ENCODE results near the gene MEGF6.

MEGF6 gene

GRCh38 chr1:3645666-3646355 lies 34.5 kb upstream of the MEGF6 start:
- no peak for DNase-seq

- DNase-seq = no peak
These were observed 33.9 kb upstream of the MEGF6 start for GRCh38 chr1:3645247-3645646.

GRCh38 chr1:3644273-3644672 lies 33.0 kb upstream of the MEGF6 start:
- no peak for DNase-seq

GRCh38 chr1:3642919-3643675 lies 31.8 kb upstream of the MEGF6 start:
- no peak for DNase-seq

GRCh38 chr1:3641816-3642215 lies 30.5 kb upstream of the MEGF6 start:
- no peak for DNase-seq

GRCh38 chr1:3641046-3641760 lies 29.9 kb upstream of the MEGF6 start:
- DNase-seq = no peak

GRCh38 chr1:3640121-3640837 lies 29.0 kb upstream of the MEGF6 start:
- DNase-seq = no peak

GRCh38 chr1:3639397-3639911 lies 28.1 kb upstream of the MEGF6 start:
- no peak for DNase-seq

- DNase-seq = no peak
These were observed 27.4 kb upstream of the MEGF6 start for GRCh38 chr1:3638676-3639075.

GRCh38 chr1:3638027-3638426 lies 26.7 kb upstream of the MEGF6 start:
- DNase-seq = no peak

- DNase-seq = no peak
These were observed 25.2 kb upstream of the MEGF6 start for GRCh38 chr1:3636531-3636930.

- DNase-seq = no peak
These were observed 24.8 kb upstream of the MEGF6 start for GRCh38 chr1:3636080-3636479.

GRCh38 chr1:3634059-3634800 lies 22.9 kb upstream of the MEGF6 start:
- DNase-seq = no peak

GRCh38 chr1:3633344-3634058 lies 22.2 kb upstream of the MEGF6 start:
- DNase-seq = no peak

GRCh38 chr1:3632716-3633343 lies 21.5 kb upstream of the MEGF6 start:
- DNase-seq = no peak

- no peak for DNase-seq
These were observed 21.0 kb upstream of the MEGF6 start for GRCh38 chr1:3632298-3632697.

GRCh38 chr1:3631320-3632260 lies 20.3 kb upstream of the MEGF6 start:
- DNase-seq = no peak

GRCh38 chr1:3630914-3631313 lies 19.6 kb upstream of the MEGF6 start:
- no peak for DNase-seq

- DNase-seq = no peak
These were observed 18.9 kb upstream of the MEGF6 start for GRCh38 chr1:3630161-3630611.
